NCI-H2107 treated with DMSO at 0.1 percent for 48 hours (cell line): Measurements from ENCODE around the gene ARMC3.
"Not testable (repeated sequence)": the region's sequence is repeated elsewhere in the genome, so short reads cannot be mapped to it uniquely, and the experiment has no call there.

Experiments used
- DNase-seq: peaks from one replicate; lab custom pipeline; 2025; ENCODE audit not compliant: unreplicated experiment; lab: John Stamatoyannopoulos, UW

Gene ARMC3

GRCh38 chr10:23047201-23048050 lies 119.6 kb downstream of the ARMC3 start:
- no peak for DNase-seq

- no peak for DNase-seq
These were observed 120.3 kb downstream of the ARMC3 start for GRCh38 chr10:23048191-23048590.

GRCh38 chr10:23051278-23051677 lies 123.4 kb downstream of the ARMC3 start:
- DNase-seq, result no peak

- DNase-seq, result no peak
These were observed 124.0 kb downstream of the ARMC3 start for GRCh38 chr10:23051855-23052331.

GRCh38 chr10:23053036-23053435 lies 125.2 kb downstream of the ARMC3 start:
- DNase-seq, result no peak

- DNase-seq, result no peak
These were observed 127.8 kb downstream of the ARMC3 start for GRCh38 chr10:23055424-23056185.

GRCh38 chr10:23056186-23056579 lies 128.3 kb downstream of the ARMC3 start:
- no peak for DNase-seq

- DNase-seq, result no peak
These were observed 130.5 kb downstream of the ARMC3 start for GRCh38 chr10:23058366-23058765.

GRCh38 chr10:23060918-23061317 lies 133.1 kb downstream of the ARMC3 start:
- DNase-seq, result peak; percentile 31

- DNase-seq, result no peak
These were observed 135.5 kb downstream of the ARMC3 start for GRCh38 chr10:23063045-23063972.

- DNase-seq, result no peak
These were observed 136.3 kb downstream of the ARMC3 start for GRCh38 chr10:23063973-23064812.

GRCh38 chr10:23064813-23065114 lies 136.9 kb downstream of the ARMC3 start:
- not testable (repeated sequence) for DNase-seq

GRCh38 chr10:23065181-23065948 lies 137.5 kb downstream of the ARMC3 start:
- no peak for DNase-seq

- DNase-seq, result no peak
These were observed 139.5 kb downstream of the ARMC3 start for GRCh38 chr10:23067337-23067736.

GRCh38 chr10:23067939-23068775 lies 140.3 kb downstream of the ARMC3 start:
- DNase-seq, result peak; percentile 42

GRCh38 chr10:23069019-23069815 lies 141.4 kb downstream of the ARMC3 start:
- DNase-seq, result no peak

GRCh38 chr10:23070092-23070912 lies 142.4 kb downstream of the ARMC3 start:
- not testable (repeated sequence) for DNase-seq
